GM18517 (cell line): ENCODE results near the gene SIPA1L3.

Source experiments
- ATAC-seq: cut with Tn5 transposase; IDR thresholded peaks from one replicate; pipeline ENCODE4 v1.9.1; 2021; ENCODE audit warnings: mild to moderate bottlenecking, moderate library complexity; ENCODE audit not compliant: unreplicated experiment

SIPA1L3 gene

DNA sequence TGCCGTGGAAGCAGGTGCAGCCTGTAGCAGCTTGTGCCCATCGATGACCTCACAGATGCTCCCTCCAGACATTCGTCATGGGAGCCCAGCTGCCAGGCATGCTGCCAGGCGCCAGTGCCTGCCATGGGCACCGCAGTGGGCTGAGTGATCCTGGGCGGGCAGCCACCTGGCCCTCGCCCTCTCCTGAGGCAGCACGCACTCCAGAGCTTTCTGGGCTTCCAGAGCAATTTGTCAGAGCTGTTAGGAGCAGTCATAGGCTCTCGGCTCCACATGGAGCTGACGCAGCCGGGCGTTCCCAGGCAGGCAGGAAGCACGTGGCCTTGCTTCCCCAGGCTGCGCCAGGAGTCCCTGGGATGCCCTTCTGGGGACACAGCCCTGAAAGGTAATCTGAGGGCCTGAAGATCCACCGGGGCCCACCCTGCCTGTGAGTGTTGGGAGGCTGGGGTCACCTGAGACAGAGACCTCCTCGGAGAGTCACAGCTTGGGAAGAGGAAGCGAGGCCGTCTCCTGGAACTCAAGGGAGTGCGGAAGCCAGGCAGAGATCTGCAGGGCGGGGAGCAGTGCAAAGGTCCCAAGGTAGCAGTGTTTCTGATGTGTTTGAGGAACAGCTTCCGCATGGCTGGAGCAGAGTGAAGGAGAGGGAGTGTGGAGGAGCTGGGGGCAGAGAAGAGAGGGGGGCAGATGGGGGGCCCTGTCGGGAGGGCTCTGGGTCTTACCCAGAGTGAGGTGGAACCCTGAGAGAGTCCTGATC, 266.5 kb downstream of the SIPA1L3 start:
- ATAC-seq = no peak

DNA sequence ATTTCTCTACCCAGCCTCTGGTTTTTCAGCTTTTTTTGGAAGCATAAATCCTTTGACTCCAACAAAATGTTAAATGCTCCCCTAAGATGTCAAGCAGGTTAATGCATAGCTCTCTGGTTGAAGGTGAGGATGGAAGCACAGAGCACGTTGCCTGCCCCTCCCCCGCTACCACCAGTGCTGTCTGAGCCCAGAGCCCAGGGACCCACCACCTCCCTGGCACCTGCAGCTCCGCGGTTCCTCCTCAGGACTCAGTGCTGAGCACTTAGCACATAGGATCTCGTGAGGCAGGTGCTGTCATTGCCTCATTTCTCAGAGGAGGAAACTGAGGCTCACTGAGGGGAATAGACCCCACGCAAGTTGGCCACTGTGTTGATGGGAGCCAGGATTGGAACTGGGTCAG, 268.4 kb downstream of the SIPA1L3 start:
- ATAC-seq = no peak

DNA sequence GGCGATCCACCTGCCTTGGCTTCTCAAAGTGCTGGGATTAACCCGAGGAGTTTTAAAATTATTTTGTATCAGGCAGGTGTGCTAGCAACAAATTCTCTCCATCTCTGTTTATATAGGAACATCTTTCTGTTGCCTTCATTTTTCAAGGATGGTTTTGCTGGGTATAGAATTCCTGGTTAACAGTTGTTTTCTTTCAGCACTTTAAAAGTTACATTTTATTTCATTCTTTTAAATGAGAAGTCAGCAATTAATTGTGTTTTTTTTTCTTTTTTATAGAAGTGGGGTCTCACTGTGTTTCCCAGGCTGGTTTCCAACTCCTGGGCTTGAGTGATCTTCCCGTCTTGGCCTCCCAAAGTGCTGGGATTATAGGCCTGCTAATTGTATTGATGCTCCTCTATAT, 273.1 kb downstream of the SIPA1L3 start:
- no peak for ATAC-seq

DNA sequence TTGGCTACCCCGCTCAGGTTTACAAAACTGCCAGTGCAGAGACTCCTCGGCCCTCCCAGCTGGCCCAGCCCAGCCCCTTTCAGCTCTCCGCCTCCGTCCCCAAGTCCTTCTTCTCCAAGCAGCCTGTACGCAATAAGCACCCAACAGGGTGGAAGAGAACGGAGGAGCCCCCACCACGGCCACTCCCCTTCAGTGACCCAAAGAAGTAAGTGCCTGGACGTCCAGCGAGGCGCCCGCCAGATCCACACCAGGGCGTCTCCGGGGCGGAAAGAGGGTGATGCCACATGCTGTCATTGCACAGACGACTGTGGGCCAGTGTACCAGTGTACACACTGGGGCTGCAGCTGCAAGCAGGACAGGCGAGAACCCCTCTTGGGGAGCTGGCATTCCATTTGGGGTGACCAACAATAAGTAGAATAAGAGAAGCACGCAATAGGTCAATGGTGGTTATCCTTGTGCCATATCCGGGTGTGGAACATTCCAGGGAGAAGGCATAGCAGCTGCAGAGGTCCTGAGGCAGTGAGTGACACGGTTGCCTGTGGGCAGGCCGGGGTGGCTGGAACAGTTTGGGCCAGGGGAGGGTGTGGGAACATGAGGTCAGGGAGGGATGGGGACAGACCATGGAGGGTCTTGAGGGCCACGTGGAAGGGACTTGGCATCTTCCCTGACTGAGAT, 275.7 kb downstream of the SIPA1L3 start:
- ATAC-seq = no peak

DNA sequence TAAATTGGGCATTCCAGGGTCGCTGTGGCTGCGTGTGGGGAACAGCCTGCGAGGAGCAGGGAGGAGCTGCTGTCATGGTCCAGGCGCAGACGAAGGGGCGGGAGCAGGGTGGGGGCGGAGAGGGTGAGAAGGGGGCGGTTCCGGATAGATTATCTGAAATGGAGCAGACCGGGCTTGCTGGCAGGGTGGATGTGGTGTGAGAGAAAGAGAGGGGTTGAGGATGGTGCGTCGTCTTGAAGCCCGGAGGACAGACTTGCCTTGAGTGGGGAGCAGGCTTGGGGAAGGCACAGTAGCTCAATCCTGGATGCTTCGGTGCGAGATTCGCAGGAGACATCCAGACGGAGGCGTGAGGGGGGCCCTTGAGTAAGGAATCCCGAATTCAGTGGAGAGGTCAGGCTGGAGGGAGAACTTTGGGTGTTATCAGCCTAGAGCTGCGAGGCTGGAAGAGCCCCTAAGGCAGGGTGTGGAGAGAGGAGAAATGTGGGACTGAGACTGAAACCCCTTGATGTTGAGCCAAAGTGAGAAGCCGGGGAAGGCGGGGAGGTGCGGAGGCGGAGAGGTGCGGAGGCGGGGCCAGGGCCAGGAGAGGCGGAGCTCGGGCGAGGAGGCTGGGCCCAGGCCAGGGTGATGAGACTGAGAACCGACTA, 276.4 kb downstream of the SIPA1L3 start:
- ATAC-seq = no peak

DNA sequence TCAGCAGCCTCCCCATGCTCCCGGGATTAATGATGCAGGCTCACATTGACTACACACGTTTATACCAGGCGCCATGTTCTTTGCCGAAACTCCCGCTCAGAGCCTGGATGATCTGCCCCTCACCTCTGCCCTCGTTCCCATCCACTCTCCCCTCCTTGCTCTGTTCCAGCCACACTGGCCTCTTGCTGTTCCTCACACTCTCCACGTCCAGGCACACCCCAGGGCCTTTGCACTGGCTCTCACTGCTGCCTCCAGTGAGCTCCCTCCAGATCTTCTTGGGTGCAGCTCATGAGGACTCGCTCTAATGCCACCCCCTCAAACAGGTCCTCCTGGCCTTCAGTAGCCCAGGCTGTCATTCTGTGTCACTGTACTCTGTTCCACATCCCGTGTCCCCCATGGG, 277.8 kb downstream of the SIPA1L3 start:
- no peak for ATAC-seq

DNA sequence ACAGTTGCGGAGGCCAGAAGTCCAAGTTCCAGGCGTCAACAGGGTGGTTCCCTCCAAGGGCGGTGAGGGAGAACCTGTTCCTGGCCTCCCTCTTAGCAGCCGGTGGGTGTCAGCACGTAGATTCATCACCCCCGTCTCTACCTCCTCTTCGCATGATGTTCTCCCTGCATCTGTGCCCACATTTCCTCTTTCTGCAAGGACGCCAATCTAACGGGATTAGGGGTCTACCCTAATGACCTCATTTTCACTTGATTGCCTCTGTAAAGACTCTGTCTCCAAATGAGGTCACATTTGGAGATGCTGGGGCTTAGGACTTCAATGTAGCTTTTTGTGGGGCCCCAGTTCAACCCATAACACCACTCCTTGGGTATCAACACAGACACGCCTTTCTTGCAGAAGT, 278.6 kb downstream of the SIPA1L3 start:
- no peak for ATAC-seq

DNA sequence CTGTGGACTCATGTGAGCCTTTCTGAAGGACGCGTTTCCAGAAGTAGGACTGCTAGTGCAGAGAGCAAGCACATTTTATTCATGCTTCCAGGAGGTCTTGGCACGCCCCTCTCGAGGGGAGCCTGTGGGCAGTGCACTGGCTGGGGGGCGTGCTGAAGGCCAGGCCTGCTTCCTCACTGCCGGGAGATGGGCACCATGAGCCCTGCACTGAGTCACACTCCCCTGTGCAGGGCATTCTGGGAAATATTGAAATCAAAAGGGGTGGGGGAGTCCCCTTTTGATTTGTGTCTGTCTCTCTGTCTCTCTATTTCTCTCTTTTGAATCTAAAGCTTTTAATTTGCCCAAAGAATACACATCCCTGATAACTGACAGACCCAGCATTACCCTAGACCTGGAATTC, 283.1 kb downstream of the SIPA1L3 start:
- no peak for ATAC-seq

DNA sequence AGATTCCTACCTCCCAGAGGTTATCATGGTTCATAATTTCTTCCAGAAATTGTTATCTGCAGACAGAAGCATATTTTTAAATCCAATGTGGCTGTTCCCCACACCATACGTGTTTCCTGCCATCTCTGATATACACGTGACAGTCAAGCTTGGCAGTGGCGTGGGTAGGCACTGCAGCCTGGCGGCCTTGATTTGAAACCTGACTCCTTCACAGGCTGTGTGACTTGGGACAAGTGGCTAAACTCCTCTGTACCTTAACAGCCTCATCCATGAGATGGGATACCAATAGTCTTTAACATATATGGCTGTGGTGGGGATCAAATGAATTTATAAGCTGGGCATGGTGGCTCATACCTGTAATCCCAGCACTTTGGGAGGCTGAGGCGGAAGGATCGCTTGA, 283.8 kb downstream of the SIPA1L3 start:
- no peak for ATAC-seq

DNA sequence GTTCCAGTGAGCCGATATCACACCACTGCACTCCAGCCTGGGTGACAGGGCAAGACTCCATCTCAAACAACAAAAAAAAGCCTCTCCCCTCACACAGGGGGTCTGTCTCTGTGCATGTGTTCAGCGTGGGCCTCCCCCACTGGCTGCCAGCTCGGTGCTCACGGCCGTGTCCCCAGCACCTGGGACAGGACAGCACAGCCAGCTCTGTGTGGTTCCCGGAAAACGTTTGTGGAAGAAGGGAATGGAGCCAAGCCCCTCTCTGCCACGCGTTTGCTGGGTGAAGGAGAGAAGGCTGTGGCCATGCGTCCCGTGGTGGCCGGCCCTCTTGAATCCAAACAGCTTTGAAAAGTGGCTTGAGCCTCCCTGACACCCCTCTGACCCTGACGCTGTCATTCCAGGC, 284.7 kb downstream of the SIPA1L3 start:
- ATAC-seq = no peak

DNA sequence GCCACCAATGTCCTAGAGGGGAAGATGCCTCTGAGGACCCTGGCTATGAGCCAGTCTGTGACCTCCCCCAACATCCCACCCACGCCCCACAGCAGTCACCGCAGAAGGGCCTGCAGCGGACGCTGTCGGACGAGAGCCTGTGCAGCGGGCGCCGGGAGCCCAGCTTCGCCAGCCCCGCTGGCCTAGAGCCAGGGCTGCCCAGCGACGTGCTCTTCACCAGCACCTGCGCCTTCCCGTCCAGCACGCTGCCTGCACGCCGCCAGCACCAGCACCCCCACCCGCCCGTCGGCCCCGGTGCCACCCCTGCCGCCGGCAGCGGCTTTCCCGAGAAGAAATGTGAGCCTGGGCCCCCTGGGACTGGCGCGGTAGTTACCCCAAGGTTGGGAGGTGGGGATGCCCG, 286.4 kb downstream of the SIPA1L3 start:
- no peak for ATAC-seq

DNA sequence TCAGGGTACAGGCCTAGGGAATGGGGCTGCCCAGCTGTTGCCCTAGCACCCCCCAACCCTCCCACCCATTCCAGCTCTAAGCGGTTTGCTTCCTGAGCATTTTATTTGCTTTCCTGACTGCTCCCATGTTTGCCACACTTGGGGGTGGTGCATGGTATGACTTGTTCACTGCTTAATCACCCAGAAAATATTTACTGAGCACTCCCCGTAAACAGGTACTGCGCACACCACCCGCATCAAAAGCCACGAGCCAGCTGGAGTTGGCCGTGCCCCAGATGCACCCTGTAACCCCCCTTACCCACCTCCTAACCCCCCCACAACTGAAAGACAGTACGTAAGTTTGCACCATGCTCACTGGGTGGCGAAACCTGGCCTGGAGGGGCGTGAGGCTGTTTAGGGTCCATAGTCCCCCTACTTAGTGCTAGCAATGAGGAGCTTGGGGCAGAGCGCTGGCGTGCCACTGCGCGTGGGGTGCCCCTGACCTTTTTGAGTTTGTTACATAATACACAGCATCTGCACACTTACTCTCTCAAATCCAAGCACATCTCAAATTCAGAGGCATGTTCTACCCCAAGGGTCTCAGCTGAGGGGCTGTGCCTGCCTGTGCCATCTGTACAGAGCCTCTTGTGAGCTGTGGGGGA, 287.2 kb downstream of the SIPA1L3 start:
- ATAC-seq = no peak

DNA sequence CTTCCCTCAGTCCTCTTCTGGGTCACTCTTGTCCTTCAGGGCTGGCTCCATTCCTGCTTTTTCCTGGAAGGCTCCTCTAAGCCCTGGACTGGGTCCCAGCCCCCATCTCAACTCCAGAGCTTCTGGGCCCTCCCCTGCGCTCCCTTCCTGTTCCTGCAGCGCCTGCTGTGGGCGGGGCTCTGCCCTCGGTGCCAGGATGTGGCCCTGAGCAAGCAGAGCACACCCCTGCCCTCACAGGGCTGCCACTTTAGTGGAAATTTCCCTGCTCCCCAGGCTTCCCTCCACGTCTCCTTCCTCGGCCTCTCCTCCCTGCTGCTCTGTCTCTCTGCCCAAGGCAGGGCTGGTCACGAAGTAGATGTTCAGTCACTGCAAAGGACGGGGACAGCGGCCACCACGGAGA, 288.2 kb downstream of the SIPA1L3 start:
- no peak for ATAC-seq

DNA sequence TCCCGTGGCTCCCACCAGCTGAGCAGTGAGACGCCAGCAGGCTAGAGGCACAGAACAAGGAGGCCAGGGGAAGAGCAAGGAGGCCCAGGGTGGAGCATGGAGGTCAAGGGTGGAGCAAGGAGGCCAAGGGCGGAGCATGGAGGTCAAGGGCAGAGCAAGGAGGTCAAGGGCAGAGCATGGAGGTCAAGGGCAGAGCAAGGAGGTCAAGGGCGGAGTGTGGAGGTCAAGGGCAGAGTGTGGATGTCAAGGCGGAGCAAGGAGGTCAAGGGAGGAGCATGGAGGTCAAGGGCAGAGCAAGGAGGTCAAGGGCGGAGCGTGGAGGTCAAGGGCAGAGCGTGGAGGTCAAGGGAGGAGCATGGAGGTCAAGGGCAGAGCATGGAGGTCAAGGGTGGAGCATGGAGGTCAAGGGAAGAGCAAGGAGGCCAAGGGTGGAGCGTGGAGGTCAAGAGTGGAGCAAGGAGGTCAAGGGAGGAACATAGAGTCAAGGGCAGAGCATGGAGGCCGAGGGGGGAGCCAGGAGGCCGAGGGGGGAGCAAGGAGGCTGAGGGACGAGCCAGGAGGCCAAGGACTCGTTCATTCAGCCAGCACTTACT, 289.3 kb downstream of the SIPA1L3 start:
- ATAC-seq = no peak

DNA sequence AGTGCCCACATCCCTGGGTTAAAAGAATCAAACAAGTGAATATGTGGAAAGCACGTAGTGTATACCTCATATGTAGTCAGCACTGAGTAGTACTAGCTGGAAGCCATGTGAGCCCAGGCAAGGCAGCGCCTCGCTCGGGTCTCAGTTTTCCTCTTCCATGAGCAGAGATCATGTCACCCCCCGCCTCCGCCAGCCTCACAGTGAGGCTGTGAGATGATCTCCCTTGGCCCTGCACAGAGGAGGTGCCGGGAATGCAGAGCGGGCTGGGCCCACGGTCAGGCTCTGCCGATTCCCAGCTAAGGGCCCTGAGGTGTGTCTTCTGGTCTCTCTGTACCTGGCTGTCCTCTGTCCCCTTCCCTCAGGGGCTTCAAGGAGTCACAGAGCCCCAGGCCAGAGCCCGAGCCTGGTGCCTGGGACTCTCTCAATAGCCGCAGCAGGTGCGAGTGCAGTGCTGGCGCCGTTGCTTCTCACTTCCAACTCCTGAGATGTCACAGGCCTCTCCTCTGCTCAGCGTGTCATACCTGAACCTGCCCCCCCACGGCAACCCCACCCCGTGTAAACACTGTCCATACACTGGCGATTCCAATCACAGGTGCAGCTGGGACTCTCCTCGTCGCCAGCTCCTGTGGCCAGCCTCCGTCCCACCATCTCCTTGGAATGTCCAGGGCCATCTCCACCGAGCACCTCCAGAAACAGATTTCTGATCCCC, 290.1 kb downstream of the SIPA1L3 start:
- ATAC-seq = no peak

DNA sequence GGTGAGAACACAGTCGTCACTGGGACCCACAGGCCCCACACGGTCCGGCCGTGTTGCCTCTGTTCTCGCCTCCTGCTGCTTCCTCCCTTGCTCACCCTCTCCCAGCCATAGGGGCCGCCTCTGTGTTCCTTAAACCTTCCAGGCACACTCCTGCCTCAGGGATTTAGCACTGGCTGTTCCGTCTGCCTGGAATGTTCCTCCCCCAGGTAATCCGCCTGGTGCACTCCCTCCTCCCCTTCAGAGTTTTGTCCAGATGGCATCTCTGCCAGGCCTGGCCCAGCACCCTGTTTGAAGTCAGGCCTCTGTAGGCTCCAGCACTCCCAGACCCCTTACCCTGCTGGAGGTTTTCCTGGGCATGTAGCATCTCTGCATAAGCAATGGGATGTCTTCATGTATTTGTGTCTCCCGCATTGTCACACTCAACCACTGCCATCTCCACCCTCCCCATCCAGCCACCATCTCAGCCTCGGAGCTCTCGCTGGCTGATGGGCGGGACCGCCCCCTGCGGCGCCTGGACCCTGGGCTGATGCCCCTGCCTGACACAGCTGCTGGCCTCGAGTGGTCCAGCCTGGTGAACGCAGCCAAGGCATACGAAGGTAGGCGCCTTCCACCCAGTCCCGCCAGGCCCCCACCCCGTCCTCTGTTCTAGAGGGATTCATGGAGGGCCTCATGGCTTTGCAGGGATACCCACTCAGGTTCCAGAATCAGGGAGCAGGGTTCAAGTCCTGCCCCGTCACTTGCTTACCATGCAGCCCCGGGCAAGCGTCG, 291.1 kb downstream of the SIPA1L3 start:
- ATAC-seq = no peak

DNA sequence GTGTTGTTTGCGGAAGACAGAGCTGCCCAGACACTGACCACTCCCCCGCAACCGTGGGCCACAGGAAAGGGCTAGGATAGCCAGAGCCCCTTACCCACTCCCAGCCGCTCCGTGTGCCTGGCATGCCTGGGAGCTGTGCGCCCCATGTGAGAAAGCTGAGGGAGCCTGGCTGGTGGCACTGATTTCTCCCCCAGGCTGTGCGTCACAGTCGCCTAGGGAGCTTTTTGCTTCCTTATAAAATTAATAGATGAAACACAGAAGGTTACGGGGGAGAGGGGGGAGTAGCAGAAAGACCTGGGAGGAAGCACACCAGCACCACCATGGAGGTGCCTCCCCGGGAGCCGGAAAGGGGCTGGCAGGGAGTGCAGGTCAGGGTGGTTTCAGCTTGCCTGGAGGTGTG, 292.3 kb downstream of the SIPA1L3 start:
- no peak for ATAC-seq

DNA sequence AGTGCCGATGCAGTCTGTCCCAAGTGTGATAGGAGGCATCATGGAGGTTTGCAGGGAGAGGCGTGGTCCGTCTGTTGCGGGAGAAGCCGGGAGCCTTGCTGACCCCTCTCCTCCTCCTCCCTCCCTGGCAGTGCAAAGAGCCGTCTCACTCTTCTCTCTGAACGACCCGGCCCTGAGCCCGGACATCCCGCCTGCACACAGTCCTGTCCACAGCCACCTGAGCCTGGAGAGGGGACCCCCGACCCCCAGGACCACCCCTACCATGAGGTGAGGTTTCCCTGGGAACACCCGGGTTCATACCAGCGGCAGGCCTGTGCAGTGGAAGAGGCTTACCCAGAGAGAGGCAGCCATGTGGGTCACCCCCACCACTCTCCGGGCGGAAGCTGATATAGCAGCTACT, 294.7 kb downstream of the SIPA1L3 start:
- ATAC-seq = no peak

DNA sequence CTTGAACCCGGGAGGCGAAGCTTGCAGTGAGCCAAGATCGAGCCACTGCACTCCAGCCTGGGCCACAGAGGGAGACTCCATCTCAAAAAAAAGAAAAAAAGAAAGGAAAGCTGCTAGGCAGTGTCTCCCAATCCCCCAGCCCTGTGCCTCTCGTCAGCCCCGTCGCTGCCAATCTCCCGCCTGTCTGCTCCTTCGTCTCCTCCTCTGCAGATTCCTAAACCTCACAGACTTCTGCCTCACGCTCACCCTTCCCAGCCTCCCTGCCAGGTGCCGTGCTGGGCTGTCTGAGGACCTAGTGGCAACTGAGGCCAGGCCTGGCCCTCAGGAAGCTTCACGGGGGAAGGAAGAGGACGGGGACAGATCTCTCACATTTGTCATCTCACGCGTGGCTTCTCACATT, 295.5 kb downstream of the SIPA1L3 start:
- ATAC-seq = no peak

DNA sequence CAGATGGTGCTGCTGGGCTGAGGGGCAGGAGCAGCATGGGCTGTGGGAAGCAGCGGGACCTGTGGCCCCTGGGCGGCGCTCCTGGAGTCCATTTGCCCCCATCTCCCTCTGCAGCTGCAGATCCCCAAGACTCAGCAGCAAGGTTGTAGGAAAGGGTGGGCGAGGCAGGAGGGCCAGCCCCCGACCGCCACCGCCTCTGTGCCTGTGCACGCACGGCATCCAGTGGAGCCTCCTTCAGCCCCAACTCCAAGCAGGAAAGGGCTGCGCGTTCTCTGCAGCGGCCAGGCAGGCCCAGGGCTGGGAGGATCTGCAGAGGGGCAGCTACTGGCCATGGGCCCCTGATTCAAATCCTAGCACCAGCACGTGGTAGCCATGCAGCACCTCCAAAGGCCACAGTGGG, 296.2 kb downstream of the SIPA1L3 start:
- ATAC-seq = no peak
